Activated CD4-positive, alpha-beta T cell treated with anti-CD3 and anti-CD28 coated beads for 24 hours (primary cell): Measurements from ENCODE around the gene CNOT4.

Source experiments
- DNase-seq, 2 donors: peaks; one replicate each; pipeline ENCODE4 v3.0.0-alpha.2; 2020; ENCODE audit warnings: low read depth in 2 of 2

The CNOT4 gene

GRCh38 chr7:135509839-135510591 lies at the start of gene CNOT4:
TSS of gene CNOT4 (minus strand) at chr7:135510102. CDS start at chr7:135438331, 71,771 bp downstream.
- peak; percentile 92 to 95 for DNase-seq

GRCh38 chr7:135558881-135559280 lies 49.0 kb upstream of the CNOT4 start:
- no peak for DNase-seq

GRCh38 chr7:135558337-135558767 lies 48.5 kb upstream of the CNOT4 start:
- peak; percentile 43 to 44 for DNase-seq

- peak; percentile 50 to 58 for DNase-seq
Observed at GRCh38 chr7:135557455-135558336, 47.8 kb upstream of the CNOT4 start, which contains the start of gene NUP205. TSS of gene NUP205 (plus strand) at chr7:135557917. CDS start at chr7:135557945, 28 bp downstream.

GRCh38 chr7:135553346-135553745 lies 43.4 kb upstream of the CNOT4 start:
- DNase-seq = no peak

- DNase-seq = no peak
Observed at GRCh38 chr7:135552148-135552547, 42.2 kb upstream of the CNOT4 start.

- DNase-seq = no peak
Observed at GRCh38 chr7:135550196-135550595, 40.3 kb upstream of the CNOT4 start.

- no peak for DNase-seq
Observed at GRCh38 chr7:135541029-135541428, 31.1 kb upstream of the CNOT4 start.

GRCh38 chr7:135539629-135540028 lies 29.7 kb upstream of the CNOT4 start:
- no peak for DNase-seq

GRCh38 chr7:135538376-135538775 lies 28.5 kb upstream of the CNOT4 start:
- DNase-seq = no peak

GRCh38 chr7:135537905-135538304 lies 28.0 kb upstream of the CNOT4 start:
- no peak for DNase-seq

GRCh38 chr7:135537453-135537852 lies 27.6 kb upstream of the CNOT4 start:
- DNase-seq = no peak

- no peak for DNase-seq
Observed at GRCh38 chr7:135536150-135536549, 26.2 kb upstream of the CNOT4 start.

- DNase-seq = no peak
Observed at GRCh38 chr7:135527025-135527424, 17.1 kb upstream of the CNOT4 start.

GRCh38 chr7:135525426-135525825 lies 15.5 kb upstream of the CNOT4 start:
- no peak for DNase-seq

GRCh38 chr7:135523146-135523545 lies 13.2 kb upstream of the CNOT4 start:
- DNase-seq = no peak

- DNase-seq = no peak
Observed at GRCh38 chr7:135522509-135522908, 12.6 kb upstream of the CNOT4 start.

GRCh38 chr7:135519871-135520270 lies 10.0 kb upstream of the CNOT4 start:
- DNase-seq = no peak

GRCh38 chr7:135519233-135519688 lies 9.4 kb upstream of the CNOT4 start:
- no peak for DNase-seq

- DNase-seq = no peak
Observed at GRCh38 chr7:135518748-135519147, 8.8 kb upstream of the CNOT4 start.

GRCh38 chr7:135517060-135517459 lies 7.2 kb upstream of the CNOT4 start:
- no peak for DNase-seq

GRCh38 chr7:135514856-135515255 lies 5.0 kb upstream of the CNOT4 start:
- no peak for DNase-seq
